Islet precursor cell (in vitro differentiated cells): Measurements from ENCODE around the gene NIPAL3.

Experiments
- DNase-seq: peaks from one replicate; pipeline ENCODE4 v3.0.0-alpha.2; 2018

Gene NIPAL3

DNA sequence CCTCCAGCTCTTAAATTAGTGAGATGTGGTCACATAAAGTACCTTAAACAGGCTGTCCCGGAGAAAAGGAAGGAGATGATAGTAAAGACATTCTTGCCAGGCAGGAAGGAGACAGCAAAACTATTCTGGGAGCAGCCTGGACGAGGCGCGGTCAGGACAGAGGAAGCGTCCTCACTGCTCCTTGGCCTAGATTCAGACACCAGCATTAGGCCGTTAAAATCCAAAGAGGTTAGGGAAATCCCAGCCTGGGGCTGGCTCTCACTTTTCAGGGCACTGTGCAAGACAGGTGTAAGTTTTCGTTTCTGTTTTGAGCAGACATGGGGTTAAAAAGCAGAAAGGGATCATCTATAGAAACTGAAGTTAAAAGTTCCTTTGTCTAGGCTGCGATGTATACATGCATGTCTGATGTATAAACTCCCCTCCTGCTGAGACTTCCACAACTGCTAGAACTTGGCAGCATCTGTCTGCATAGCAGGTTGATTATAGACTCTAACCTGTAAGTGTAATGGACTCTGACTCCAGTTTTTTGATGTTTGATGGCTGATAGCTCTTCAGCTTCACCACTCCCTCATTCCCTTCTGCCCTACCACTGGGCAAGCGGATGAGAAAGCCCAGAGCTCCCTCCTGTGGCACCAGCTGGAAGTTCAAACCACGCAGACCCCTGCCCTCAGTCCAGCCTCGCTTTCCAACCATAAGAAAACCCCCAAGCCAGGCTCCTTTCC is 23.6 kb upstream of the NIPAL3 start:
- DNase-seq: peak; percentile 87

DNA sequence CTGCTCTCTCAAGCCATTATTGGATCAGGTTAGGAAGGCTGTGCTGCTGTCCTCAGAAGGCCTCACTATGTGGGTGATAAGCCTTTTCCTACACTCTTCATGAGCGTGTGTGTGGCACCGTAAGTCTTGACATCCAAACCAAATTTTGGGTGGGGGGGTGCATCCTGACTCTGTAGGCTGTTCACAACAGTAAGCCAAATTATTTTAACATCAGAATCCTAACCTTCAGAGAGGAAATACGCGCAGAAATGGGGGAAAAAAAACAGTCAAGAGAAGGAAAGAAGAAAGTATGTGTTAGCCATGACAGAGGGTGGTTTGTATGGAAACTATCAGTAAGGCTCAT is 23.0 kb upstream of the NIPAL3 start:
- no peak for DNase-seq

DNA sequence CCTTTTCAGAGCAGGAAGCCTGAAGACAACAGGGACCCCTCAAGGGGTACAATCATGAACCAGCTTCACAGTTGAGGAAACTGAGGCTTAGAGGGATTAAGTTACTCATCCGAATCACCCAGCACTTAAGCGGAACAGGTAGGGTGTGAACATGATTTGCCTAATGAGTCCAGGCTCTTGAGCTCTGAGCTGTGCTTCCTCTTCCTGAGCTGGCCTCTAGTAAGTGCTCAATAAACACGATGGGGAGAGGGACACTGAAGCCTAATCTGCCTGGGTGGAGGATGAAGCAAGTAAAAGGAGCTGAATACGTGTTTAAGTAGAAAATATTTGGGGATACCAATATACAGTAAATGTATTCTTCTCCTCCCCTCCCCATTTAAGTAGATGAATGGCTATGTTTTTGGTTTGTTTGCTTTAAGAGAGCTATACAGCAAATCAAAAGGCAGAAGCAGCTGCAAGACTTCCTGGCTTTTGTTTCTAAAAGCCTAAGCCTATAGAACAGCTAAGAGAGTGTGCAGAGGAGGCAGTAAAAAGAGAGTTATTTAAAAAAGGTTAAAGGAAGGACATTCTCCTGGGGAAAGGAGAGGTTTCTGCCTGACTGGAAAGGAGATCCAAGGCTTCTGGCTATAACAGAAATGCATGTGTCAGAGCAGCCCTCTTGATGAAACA is 22.5 kb upstream of the NIPAL3 start:
- no peak for DNase-seq

DNA sequence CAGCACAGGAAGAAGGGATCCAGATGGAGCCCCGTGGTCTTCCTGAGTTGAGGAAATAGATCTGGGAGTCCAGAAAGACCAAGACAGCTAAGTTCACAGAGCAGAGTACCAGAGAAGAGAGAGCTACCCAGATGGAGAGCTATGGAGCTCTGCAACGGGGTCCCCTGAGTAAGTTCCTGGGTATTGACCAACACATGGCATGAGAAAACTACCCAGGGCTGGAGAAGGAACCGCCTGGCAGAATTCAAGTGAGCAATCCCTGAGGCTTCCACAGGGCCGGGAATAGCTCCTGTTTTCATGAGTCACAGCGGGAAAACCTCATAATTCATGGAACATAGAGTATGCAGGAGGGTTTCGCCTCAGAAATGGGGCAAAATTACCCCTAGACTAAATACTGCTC is 21.7 kb upstream of the NIPAL3 start:
- DNase-seq: no peak

DNA sequence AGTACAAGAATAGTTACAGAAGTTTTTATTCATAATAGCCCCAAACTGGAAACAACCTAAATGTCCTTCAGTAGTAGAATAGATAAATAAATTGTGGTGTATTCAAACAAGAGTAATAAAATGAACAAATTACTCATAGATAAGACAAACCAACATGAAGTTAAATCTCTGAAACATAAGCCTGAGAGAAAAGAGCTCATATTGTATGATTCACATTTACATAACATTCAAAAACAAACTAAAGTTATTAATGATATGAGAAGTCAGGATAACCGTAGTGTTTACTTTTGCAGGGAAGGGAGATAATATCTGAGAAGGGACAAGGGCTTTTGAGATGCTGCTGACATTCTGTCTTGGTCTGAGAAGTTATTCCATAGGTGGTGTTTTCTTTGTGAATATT is 15.5 kb upstream of the NIPAL3 start:
- no peak for DNase-seq

DNA sequence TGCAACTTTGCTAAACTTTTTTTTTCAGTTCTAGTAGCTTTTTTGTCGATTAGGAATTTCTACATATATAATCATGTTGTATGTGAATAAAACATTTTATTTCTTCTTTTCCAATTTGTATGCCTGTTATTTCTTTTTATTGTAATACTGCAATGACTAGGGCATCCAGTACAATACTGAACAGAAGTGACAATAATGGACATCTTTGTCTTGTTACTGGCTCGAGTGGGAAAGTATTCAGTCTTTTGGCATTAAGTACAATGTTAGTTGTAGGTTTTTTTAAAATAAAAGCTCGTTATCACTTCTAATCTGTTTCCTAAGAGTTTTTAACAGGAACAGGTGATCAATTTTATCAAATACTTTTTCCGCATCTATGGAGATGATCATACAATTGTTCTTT is 11.8 kb upstream of the NIPAL3 start:
- DNase-seq: no peak

DNA sequence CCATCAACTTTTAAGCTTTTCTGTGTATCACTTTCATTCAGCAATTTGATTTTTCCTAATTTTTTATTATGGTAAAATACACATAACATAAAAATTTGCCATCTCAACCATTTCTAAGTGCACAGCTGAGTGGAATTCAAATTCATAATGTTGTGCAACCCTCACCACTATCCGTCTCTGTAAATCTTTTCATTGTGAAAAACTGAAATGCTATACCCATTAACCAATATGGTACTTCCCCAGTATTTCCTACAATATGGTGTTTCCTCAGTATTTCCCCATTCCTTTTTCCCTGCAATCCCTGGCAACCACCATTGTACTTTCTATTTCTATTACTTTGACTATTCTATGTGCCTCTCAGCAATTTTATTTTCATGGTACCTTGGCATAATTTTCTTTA is 8.8 kb upstream of the NIPAL3 start:
- DNase-seq: no peak

DNA sequence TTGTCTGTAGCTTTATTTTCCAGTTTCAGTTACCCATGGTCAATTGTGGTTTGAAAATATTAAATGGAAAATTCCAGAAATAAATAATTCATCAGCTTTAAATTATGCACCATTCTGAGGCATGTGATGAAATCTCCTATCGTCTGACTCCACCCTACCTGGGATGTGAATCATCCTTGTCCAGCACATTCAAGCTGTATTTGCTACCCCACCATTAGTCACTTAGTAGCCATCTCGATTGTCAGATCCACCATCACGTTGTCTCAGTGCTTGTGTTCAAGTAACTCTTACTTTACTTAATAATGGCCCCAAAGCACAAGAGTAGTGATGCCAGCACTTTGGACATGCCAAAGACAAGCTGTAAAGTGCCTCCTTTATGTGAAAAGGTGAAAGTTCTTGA is 6.1 kb upstream of the NIPAL3 start:
- no peak for DNase-seq

DNA sequence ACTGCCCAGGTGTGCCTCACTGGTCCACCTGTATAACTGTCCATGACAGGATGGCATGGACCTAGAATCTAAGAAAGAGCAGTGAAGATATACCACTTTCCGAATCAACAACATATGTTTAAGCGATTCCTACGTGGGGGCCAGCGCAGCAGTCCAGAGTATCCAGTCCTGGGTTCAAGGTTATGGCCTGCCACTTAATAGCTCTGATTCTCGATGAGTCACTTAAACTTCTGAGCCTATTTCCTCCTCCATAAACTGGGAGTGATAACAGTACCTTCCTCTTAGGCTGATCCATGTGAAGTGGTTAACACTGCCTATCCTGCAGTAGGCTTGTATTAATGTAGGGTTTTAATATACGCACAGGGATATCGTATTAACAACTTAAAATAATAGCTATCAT is 4.9 kb upstream of the NIPAL3 start:
- no peak for DNase-seq

DNA sequence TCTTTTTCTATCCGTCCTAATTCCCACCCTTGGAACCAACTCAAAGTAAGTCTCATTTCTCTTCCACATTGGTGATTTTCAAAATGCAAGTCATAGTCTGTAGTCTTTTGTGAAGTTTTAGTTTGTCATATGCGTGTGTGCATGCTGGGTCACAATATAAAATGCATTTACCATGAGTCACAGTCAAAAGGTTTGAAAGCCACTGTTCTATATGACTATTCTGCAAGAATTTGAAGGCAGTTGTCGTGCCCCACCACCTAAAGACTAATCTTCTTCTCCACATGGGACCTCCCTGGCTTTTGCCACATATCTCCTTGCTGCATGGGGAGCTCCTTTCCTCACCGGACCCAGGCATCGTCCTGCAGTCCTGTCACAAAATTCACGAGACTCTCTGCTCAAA is 3.6 kb upstream of the NIPAL3 start:
- DNase-seq: no peak

DNA sequence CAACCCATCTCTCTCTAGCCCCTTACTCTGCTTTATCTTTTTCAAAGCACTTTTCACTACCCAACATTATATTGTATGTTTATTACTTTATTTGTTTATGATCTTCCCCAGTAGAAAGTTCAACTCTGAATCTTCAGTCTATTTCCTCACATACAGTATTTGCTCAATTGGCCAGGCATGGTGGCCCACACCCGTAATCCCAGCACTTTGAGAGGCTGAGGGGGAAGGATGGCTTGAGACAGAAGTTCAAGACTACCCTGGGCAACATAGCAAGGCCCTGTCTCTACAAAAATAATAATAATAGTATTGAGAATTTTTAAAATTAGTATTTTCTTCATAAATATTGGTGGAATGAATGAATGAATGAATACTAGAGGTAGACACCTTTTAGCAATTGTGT is 3.2 kb upstream of the NIPAL3 start:
- DNase-seq: no peak

DNA sequence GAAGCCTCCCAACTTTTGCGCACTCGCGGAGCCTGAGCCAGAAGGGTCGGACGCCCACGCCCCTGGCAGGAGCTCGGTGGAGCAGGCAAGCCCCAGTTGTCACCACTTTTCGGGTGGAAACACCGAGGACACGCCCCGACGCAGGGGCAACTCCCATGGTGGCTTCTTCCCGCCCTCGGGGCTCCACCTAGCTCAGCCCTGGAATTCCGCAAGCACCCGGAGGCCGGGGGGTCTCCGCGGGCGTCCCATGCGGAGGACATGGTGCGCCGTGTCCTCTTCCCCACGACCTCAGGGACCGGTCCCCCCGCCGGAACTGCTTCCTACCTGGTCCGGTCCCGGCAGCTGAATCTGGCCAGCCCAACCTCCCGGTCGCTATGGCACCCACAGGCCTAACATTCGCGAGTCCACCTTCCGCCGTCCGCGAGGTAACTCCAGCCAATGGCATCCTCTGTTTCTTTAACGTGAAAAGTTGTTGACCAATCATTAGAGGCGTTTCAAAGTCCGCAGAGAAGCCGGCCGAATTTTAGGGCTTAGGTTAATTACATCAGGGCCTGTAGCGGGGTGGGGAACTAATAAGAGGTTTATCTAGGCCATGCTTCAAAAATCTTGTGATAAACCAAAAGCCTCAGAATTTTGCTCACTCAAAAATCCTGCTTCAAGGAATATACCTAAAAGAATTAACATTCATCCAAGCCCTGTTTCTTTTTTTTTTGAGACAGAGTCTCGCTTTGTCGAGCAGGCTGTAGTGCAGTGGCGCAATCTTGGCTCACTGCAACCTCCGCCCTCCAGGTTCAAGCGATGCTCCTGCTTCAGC is 2.0 kb upstream of the NIPAL3 start, which contains the start of gene STPG1:
Gene STPG1 (minus strand): TSS at position 433 of the 814 bp plus-strand sequence. CDS start 12,394 bp downstream, outside the sequence.
- DNase-seq: peak; percentile 92

DNA sequence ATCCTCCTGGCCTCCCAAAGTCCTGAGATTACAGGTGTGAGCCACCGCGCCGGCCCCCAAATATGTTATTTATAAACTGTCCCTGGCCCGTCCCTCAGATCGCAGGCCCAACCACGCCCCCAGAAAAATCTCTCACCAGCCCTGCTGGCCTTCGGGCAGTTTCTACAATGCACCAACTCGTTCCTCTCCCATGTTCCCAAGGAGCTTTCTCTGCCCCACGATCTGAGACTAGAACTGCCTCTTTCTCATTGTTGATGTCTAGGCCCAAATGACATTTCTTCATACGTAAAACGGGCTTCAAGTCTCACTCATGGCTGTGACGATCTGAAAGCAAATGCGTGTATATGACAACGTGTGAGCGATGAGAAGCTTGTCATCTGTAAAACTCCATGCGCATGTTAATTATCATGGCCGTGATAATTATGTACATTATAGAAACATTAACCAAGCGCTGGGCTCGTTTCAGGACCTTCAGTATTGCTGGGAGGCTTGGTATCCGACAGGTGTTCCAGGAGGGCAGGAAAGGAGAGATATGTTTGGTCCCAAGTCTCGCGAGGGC is 748 bp upstream of the NIPAL3 start:
- peak; percentile 41 for DNase-seq

DNA sequence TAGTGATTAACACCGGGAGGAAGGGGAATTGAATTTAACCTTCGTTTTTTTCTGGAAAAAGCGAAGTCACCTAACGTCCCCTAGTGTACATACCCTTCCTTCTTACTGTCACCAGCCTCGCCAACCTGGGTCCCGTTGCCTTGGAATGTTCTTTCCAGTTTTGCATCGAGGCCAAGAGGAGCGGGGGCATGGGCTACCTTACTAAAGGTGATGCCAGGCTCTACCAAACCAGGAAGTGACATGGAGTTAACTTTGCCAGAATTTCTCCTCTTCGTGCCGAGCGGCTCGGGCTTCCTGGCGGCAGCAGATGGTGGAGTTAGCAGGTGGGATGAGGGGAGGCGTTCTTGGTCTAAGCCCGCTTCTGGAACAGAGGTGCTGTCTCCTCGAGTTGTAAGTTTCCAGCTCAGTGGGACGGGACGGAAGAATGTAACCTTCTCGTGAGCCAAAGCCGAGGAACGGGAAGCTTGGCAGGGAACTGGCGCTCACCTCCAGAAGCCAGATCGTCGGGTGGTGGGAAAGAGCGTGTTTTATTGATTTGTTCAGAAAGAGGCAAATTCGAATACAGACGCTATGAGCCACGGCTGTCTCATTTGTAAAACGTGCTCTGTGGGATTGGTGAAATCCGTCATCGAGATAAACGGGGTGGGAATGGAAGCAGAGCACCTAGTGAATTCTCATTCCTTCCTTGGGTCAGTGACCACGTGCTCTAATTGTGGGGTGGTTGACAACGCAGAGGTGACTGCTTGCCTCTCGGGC is 486 bp downstream of the NIPAL3 start:
- DNase-seq: no peak

DNA sequence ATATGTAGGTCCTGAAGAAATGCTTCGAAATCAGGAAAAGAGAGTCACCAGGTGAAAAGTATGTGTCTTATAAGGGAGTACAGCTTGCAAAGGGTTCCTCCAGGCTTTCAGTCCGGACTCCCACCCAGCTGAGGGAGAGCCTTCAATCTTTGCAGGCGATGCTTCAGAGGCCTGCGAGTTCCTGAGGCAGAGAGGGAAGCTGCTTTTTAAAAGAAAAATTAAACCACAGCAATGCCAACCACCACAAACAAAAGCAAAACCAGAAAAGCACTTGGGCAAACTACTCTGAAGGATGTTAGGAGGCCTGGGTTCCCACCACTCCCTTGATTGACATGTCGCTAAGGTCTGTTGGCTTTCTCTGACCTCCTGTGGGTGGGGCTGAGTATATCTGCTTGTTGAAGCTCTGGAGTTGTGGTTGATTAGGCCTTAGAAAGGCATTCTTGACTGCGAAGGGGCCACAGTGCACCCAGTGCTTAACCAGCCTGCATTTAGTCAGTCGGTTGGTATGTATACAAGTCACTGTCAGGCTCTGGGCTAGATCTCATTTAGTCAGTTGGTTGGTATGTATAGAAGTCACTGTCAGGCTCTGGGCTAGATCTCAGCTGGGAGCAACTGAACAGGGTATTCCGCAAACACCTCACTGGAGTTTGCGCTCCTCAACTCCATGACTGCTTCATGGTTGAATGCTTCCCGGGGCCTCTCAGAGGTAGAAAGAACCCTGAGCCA is 1.2 kb downstream of the NIPAL3 start:
- peak; percentile 98 for DNase-seq

DNA sequence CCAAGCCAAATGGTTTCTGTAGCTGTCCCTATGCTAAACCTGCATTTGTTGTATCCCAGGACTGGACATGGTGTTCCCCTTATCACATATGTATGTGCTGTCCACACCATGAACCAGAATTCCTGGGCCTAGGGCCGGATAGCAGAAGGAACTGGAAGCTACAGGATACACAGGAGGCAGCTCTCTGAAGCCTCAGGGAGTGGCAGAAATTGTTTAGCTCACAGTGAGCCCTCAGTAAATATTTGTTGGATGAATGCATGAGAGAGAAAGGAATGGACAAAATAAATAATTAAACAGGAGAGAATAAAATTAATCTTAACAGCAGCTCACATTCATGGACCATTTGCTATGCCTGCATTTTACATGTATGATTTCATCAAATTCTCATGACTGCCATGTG is 2.1 kb downstream of the NIPAL3 start:
- DNase-seq: peak; percentile 59

DNA sequence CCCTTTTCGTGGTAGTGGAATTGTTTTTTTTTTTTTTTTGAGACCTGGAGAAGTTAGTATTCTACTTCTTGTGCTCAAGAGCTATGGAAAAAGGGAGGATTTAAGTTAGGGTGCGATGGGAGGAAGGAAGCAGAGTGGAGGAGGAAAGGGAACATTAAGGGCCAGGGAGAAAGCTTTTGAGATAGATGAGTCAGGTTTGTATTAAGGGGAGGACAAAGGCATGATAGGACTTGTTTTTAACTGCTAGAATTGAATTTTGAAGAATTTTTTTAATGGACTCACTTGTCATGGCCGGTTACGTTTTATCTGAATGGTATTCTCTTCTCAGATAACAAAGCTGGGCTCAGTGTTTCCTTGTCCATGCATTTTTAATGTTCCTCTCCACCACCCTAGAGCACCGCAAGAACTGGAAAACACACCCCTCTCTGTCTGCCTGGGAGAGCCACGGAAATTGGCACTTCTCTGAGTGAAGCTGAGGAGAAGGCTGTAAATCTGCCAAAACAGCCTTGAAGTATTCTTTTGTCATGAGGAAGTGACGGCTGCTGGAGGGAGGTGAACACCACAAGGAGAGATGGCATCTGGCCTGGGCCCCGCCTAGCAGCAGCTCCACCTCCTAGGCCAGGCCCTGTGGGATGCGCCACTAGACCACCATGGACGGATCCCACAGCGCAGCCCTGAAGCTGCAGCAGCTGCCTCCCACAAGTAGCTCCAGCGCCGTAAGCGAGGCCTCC is 3.5 kb downstream of the NIPAL3 start:
- DNase-seq: peak; percentile 74

DNA sequence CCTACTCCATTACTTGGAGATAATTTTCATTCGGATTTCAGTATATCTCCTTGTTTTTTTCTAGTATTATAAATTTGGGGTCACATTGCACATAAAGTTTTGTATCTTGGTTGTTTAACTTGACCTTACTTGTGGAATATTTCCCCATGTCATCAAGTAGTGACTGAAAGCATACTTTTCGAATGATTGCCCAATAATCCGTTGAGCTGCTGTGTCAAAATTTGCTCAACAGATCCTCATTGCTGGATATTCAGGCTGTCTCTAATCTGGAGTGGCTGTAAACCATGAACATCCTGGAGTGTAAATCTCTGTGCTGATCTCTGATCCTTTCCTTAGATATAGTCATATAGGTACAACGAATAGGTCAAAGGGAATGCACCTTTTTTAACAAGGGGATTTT is 4.9 kb downstream of the NIPAL3 start:
- no peak for DNase-seq

DNA sequence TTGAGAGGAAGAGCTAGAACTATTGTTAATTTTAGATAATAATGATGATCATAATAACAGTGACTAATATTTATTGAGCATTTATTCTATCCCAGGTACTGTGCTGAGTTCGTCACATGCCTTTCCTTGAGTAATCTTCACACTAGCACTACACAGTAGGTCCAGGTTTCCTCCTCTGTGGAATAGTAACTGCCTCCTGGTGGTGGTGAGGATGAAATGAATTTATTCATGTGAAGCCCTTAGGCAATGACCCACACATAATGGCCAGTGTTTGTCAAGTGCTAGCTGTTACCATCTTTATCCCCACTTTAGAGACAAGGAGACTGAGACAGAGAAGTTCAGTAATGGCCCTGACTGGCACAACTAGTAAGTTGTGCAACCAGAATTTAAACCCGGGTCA is 5.9 kb downstream of the NIPAL3 start:
- DNase-seq: peak; percentile 36

DNA sequence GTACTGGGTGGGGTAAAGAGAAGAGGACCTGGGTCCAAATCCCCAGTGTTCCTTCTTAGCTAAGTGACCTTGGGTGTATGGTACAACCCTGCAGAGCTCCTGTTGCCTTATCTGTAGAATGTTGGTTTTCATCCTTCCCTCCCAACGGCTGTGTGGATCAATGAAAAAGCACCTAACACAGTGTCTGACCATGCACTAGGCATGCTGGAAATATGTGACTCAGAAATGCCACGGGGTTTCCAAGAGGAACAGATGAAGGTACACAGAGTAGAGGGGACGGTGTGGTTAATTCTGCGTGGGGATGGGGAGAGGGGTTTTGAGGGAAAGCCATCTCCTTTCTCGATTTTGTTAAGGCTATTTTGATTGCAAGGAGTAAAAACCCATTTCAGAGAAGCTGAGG is 8.6 kb downstream of the NIPAL3 start:
- no peak for DNase-seq

DNA sequence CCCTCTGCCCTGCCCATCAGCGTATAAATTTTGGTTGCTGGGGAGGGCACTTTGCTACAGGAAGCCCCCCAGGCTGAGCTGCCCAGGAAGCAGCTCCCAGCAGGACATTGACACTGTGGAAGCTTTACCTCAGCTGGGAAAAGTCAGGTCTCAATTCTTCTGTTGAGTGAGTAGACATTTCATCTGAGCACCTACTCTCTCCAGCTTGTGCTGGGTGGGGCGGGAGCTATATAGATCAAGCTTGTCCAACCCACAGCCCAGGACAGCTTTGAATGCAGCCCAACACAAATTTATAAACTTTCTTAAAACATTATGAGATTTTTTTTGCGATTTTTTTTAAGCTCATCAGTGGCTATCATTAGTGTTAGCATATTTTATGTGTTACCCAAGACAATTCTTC is 9.4 kb downstream of the NIPAL3 start:
- DNase-seq: no peak

DNA sequence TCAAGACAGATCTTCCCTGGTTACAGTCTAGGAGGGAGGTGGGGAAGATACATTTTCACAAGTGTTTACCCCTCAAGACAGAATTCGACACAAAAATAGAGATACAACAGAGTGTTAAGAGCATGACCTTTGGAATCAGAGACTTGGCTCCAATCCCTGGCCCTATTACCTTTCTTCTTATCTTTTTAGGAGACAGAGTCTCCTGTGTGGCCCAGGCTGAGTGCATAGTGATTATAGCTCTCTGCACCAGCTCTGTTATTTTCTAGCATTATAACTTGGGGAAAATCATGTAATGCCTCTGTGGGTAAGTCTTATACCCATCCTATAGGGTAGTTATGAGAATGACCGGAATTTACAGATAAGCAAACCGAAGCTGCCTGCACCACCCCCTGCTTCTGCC is 9.8 kb downstream of the NIPAL3 start:
- no peak for DNase-seq
